Erythroblast (primary cell): ENCODE measurements around the gene HOXD13.

Experiments used
- GATA1 ChIP-seq: IDR thresholded peaks from 2 replicates; pipeline ENCODE4 v1.6.1; 2011; ENCODE audit warnings: low read depth, mild to moderate bottlenecking, control low read depth, low read length, moderate library complexity
- POLR2A ChIP-seq: IDR thresholded peaks from 2 replicates; pipeline ENCODE4 v1.6.1; 2011; ENCODE audit warnings: mild to moderate bottlenecking, low read length

- TF ChIP-seq POLR2A (no peak), GATA1 (no peak)
Measured at GRCh38 chr2:176130957-176131847, 38.7 kb downstream of the HOXD13 start.
